ENCODE data around the gene SULT4A1.
"Not testable (repeated sequence)": the region's sequence is repeated elsewhere in the genome, so short reads cannot be mapped to it uniquely, and the experiment has no call there.

SULT4A1 gene

GRCh38 chr22:43885786-43886185 is 23.5 kb upstream of the SULT4A1 start:
- no peak for DNase-seq

- no peak for DNase-seq
These were observed 23.0 kb upstream of the SULT4A1 start for GRCh38 chr22:43885319-43885671.

DNA sequence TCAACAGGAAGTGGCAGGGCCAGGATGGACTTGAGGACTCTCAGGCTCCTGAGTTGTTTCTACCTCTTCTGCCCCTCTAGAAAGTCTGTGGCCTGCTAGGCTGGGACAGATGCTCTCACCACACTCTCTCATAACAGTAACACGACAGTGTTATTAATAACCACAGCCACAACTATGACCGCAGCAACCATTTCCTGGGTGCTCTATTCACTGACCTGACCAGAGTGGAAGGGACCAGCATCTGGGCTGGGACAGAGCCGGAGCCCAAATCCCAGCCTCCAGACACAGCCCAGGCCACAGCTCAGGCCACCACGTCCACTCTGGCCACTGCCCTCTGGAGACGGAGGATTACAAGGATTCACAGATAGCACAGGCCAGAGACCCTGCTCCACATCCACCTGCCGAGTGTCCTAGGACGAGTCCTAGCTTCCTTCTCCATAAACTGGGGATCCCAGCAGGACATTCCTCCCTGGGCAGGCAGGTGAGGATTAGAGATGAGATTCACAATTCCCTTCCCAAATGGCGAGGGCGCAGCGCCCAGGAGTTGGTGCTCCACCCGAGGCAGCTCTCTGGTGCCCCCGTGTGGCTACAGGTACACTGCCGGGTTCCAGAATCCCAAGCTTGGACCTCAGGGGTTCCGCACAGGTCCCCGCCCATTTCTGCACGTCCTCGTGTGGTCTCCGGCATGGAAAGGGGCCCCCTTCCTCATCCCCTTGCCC is 22.4 kb upstream of the SULT4A1 start:
- DNase-seq: peak; percentile 8

GRCh38 chr22:43883719-43884415 is 21.6 kb upstream of the SULT4A1 start:
- no peak for DNase-seq

- peak; percentile 63 for DNase-seq
These were observed 20.8 kb upstream of the SULT4A1 start for GRCh38 chr22:43883012-43883661.

GRCh38 chr22:43882122-43882767 is 19.9 kb upstream of the SULT4A1 start:
- DNase-seq: no peak

GRCh38 chr22:43881091-43882061 is 19.1 kb upstream of the SULT4A1 start:
- DNase-seq: no peak

DNA sequence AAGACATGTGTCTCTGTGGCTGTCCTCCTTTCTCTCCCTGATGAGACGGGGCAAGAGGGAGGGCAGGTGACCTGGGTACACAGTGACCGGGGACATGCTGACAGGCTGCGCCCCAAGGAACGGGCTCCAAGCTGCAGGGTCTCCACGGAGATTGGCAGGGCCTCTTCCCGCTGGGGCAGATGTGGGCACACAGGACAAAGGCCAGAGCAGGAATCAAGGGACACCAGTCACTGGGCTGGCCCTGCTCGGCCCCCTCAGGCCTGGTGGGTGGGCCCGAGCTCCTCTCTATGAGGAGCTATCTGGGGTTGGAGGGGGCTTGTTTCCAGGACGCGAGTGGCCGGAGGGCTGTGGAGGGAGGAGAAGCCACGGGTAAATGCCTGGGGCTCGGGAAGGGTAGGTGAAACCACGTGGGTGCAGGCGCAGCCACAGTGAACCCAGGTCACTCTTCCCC is 18.3 kb upstream of the SULT4A1 start:
- no peak for DNase-seq

DNA sequence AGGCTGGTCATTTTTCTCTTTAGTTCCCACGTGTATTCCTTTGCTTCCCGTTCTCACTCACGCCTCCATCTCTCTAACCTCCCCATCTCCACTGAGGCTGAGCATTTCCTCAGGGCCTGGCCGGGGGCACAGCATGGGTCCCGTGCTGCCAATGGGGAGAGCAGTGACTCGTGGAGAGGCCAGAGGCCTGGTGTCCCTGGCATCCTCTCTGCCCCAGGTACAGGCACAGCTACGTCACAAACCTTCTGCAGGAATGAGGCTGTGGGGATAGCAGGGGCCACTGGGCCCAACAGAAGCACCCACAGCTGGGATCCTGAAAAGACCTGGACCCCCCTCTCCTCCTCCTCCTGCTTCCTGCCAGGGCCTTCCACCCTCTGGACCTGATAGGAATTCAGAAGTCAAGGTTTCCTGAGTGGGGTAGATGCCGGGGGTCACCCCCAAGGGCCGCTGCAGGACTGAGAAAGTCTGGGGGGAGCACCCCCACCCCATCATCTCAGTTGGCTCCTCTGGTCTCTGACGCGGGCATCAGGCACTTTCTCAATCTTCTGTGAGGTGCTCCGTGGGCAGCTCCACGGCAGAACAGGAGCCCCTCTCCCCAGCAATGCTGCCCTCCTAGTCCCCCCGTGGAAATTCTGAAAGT is 17.7 kb upstream of the SULT4A1 start:
- DNase-seq: no peak

DNA sequence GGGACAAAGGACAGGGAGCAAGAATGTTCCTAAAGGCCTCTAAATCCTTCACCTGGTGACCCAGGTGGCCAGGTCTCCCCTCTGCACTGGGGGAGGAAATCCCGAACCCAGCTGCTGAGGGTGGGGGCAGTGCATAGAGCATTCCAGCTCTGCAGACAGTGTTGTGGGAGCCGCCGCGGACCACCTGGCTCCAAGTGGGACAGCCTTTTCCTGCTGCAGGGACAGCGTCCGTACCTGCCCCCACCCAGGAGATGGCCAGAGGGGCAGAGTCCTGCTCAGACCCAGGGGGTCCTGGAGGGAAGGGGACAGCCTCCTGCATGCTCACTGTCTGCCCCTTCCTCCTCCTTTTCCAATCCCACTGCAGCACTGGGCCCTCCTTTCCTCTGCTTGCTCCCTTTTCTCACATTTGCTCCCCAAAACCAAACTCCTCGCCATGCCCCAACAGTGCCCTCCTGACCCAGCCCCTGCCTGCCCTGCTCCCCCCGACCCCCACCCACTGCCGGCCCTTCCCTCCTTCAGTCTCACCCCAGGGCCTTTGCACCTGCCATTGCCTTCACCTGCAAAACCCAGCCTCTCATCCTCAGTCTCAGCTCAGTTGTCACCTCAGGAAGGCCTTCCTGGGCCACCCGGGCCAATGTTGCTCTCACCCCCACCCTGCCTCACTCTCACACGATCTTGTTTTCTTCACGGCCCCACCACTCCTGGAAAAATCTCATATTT is 16.7 kb upstream of the SULT4A1 start:
- DNase-seq: no peak

GRCh38 chr22:43878079-43878795 is 15.9 kb upstream of the SULT4A1 start:
- DNase-seq: no peak

DNA sequence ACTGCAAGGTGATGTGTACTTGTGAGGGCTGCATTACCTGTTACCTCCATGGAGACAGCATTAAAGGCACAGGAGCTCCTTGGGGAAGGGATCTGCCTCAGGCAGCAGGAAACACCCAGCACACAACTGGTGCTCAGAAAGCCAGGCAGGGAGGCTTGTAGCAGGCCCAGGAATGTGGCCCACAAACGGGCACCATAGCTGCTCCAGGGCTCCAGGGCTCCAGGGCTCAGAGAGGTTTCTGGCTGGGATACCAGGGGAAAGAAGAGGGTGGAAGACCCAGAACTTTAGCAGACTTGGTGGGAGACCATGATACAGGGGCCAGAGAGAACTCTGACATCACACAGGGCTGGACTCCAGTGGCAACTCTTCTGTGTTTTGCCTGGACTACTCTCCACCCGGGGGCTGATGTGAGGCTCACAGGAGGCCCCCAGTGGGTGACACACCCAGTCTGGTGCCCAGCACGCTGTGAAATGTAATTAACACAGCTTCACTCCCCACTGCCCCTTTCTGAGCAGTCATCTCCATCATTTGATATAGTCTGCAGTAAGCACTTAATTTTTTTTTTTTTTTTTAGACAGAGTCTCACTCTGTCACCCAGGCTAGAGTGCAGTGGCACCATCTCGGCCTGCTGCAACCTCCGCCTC is 14.7 kb upstream of the SULT4A1 start:
- DNase-seq: no peak

DNA sequence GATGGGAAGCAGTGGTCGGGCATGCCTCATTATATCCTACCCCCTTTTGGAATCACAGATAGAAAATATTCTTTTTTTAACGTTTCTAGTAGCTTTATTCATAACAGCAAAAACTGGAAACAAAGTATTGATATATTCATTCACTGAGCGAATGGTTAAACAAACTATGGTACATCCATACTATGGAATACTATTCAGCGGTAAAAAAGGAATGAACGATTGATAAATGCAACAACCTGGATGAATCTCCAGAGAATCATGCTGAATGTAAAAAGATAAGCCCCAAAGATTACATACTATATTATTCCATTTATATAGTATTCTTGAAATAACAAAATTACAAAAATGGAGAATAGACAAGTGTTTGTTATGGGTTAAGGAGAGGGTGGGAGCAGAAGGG is 7.5 kb upstream of the SULT4A1 start:
- no peak for DNase-seq

- DNase-seq: not testable (repeated sequence)
These were observed 6.7 kb upstream of the SULT4A1 start for GRCh38 chr22:43869001-43869400.

DNA sequence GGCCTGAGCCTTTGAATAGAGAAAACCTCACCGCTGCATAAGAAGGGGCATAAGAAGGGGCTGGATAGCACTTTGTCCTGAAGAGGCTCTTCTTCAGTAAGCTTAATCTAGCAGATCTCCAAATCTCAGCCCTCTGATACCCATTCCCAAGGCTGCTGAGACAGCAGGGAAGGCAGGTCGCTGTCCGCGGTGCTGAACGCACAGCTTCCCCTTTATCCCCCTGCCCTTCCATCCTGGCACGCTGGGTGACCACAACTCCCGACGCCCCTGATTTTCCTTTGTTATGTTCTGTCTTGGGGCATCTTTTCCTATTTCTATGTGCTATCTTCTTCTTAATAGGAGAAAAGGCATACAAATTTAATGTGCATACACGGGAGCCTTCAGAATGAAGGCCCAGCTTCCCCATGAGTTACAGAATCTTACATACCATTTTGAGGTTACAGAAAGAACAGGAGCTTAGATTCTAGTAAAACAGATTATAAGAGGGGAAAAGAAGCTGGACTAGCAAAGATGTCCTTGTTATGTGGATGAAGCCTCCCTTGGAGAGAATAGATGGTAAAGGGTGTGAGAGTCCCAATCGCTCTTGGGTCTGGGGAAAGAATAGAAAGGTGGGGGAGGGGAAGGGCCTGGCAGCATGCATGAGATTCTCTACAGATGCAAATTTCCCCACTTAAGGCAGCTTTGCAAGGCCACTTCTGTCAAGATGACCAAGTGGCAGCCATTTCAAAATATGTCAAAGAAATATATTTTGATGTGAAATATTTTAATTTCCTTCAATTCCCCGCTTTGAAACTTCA is 5.7 kb upstream of the SULT4A1 start:
- no peak for DNase-seq

DNA sequence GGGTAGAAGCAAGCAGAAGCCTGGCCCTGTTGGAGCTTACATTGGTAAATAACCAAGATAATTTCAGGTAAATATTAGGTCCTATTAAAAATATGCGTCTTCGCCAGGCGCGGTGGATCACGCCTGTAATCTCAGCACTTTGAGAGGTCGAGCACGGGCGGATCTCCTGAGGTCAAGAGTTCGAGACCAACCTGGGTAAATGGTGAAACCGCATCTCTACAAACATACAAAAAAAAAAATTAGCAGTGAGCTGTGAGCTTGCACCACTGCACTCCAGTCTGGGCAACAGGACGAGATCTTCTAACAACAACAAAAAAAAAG is 529 bp upstream of the SULT4A1 start:
- no peak for DNase-seq

DNA sequence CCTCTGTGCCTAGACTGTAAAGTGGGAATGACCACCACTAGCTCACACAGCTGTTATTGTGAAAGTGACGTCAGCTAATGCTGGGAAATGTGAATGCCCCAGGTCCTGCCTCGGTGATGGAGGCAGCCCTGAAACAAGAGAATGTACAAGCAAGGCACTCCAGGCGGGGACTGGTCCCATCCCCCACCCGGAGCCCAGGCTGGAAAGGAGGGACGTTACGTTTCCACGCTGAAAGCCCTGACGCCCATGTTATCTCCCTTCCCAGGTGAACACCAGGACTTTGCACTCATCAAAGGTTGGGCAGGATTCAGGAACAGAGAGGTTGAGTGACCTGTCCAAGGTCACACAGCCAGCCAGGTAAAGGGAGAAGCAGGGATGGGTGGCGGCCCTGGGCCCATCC is 784 bp downstream of the SULT4A1 start:
- DNase-seq: no peak

GRCh38 chr22:43860831-43861230 is 1.5 kb downstream of the SULT4A1 start:
- DNase-seq: no peak

- DNase-seq: no peak
These were observed 2.2 kb downstream of the SULT4A1 start for GRCh38 chr22:43860126-43860525.

Data from NCI-H1105 treated with DMSO at 0.1 percent for 48 hours (cell line).